D721Med (cell line): ENCODE results near the gene CCDC192.

Source experiments
- DNase-seq: peaks from one replicate; pipeline ENCODE4 v3.0.0; 2011; ENCODE audit warnings: low spot score; ENCODE audit not compliant: insufficient read length
- FAIRE-seq: peaks from 2 replicates; lab custom pipeline; 2011; peaks lifted over from hg19 to GRCh38; lab: Jason Lieb, UNC
- CTCF ChIP-seq: IDR thresholded peaks from 2 replicates; pipeline ENCODE4 v1.5.1; 2012; ENCODE audit warnings: mild to moderate bottlenecking, control low read depth; ENCODE audit not compliant: insufficient read depth; ENCODE audit errors: missing control alignments

CCDC192 gene

GRCh38 chr5:127810707-127811490 lies 107.7 kb downstream of the CCDC192 start:
- FAIRE-seq (no peak), DNase-seq (no peak)
- TF ChIP-seq CTCF = no peak

GRCh38 chr5:127812570-127812969 lies 109.4 kb downstream of the CCDC192 start:
- no peak for FAIRE-seq

GRCh38 chr5:127813633-127814587 lies 110.7 kb downstream of the CCDC192 start:
- TF ChIP-seq CTCF = no peak

More at GRCh38 chr5:127812570-127812969, 109.4 kb downstream of the CCDC192 start:
- DNase-seq = no peak
- TF ChIP-seq CTCF = no peak

GRCh38 chr5:127814588-127814973 lies 111.4 kb downstream of the CCDC192 start:
- FAIRE-seq = no peak
- TF ChIP-seq CTCF = no peak
- no peak for DNase-seq

More at GRCh38 chr5:127813633-127814587, 110.7 kb downstream of the CCDC192 start:
- FAIRE-seq (no peak), DNase-seq (no peak)

GRCh38 chr5:127820910-127821553 lies 117.8 kb downstream of the CCDC192 start:
- no peak for FAIRE-seq
- TF ChIP-seq CTCF = no peak
- no peak for DNase-seq

GRCh38 chr5:127821896-127822295 lies 118.7 kb downstream of the CCDC192 start:
- DNase-seq (no peak), FAIRE-seq (no peak)
- TF ChIP-seq CTCF = no peak
